SU-DHL-6 (cell line): ENCODE measurements around the gene ANKK1.

Experiments
- H2AFZ ChIP-seq: fragments of 200-600 bp; sonication (generic); 2 replicates; pipeline ENCODE4 v1.6.1; 2014; ENCODE audit warnings: low read depth, mild to moderate bottlenecking, moderate library complexity, mixed read lengths, antibody characterized with exemption, low read length; ENCODE audit not compliant: severe bottlenecking
- H3F3A ChIP-seq: fragments of 200-600 bp; shearing (Covaris generic); 2 replicates; pipeline ENCODE4 v1.6.0; 2016; ENCODE audit warnings: antibody characterized with exemption, mild to moderate bottlenecking; ENCODE audit not compliant: insufficient read depth
- H3K27ac ChIP-seq: fragments of 200-600 bp; sonication (generic); 2 replicates; pipeline ENCODE4 v1.5.1; 2016; ENCODE audit warnings: low read depth, mild to moderate bottlenecking, low read length, moderate library complexity, mixed read lengths
- H3K27me3 ChIP-seq: fragments of 200-600 bp; sonication (generic), shearing (Covaris generic); 2 replicates; pipeline ENCODE4 v1.6.0; 2014; ENCODE audit warnings: mild to moderate bottlenecking, low read length
- H3K36me3 ChIP-seq: fragments of 200-600 bp; sonication (generic); 2 replicates; pipeline ENCODE4 v1.6.1; 2014; ENCODE audit warnings: mild to moderate bottlenecking, low read length, mixed read lengths
- H3K4me2 ChIP-seq: fragments of 300-600, 200-600 bp; shearing (Covaris generic), sonication (generic); 2 replicates; pipeline ENCODE4 v1.6.0; 2014; ENCODE audit warnings: low read length, low read depth, mild to moderate bottlenecking; ENCODE audit not compliant: poor library complexity, severe bottlenecking
- H3K4me3 ChIP-seq: fragments of 200-600 bp; sonication (generic); 2 replicates; pipeline ENCODE4 v1.5.1; 2014; ENCODE audit warnings: antibody characterized with exemption, low read length, mild to moderate bottlenecking, mixed read lengths; ENCODE audit not compliant: insufficient read depth, poor library complexity, severe bottlenecking
- H3K79me2 ChIP-seq: fragments of 200-600 bp; sonication (generic); 2 replicates; pipeline ENCODE4 v1.6.1; 2014; ENCODE audit warnings: mild to moderate bottlenecking, low read length, moderate library complexity; ENCODE audit not compliant: insufficient read depth
- H3K9ac ChIP-seq: fragments of 200-600 bp; sonication (generic); 2 replicates; pipeline ENCODE4 v1.7.0; 2014; ENCODE audit warnings: mild to moderate bottlenecking, low read length
- H3K9me2 ChIP-seq: fragments of 200-600 bp; sonication (generic); replicated peaks from 2 replicates; pipeline ENCODE4 v1.6.1; 2014; ENCODE audit warnings: low read length; ENCODE audit not compliant: insufficient read depth
- H3K9me3 ChIP-seq: fragments of 200-600 bp; sonication (generic); 2 replicates; pipeline ENCODE4 v1.6.1; 2014; ENCODE audit warnings: low read length, mixed read lengths; ENCODE audit not compliant: insufficient read depth
- H4K20me1 ChIP-seq: fragments of 200-600 bp; sonication (generic); 2 replicates; pipeline ENCODE4 v1.6.1; 2014; ENCODE audit warnings: low read depth, mild to moderate bottlenecking, antibody characterized with exemption, low read length, moderate library complexity, mixed read lengths
- CTCF ChIP-seq: fragments of 200-600 bp; sonication (generic); IDR thresholded peaks from one replicate; pipeline ENCODE4 v1.5.1; 2017; ENCODE audit warnings: antibody characterized with exemption, mild to moderate bottlenecking, low read length, moderate library complexity; ENCODE audit not compliant: insufficient read depth, poor library complexity, severe bottlenecking
- EZH2phosphoT487 ChIP-seq: fragments of 200-600 bp; sonication (generic), shearing (Covaris generic); conservative IDR thresholded peaks from 2 replicates; pipeline ENCODE4 v1.6.1; 2018; ENCODE audit warnings: mild to moderate bottlenecking, antibody characterized with exemption, low read length, moderate library complexity, mixed read lengths

The ANKK1 gene

GRCh38 chr11:113435190-113435968 lies 47.8 kb downstream of the ANKK1 start:
- Histone ChIP-seq H3K4me2 (no peak overlapping the region), H3K9me3 (no peaks in the 10 kb centered on the region), H3K4me3 (no peak overlapping the region), H4K20me1 (no peaks in the 10 kb centered on the region), H3K79me2 (no peaks in the 10 kb centered on the region), H3K36me3 (no peaks in the 10 kb centered on the region), H3F3A (no peaks in the 10 kb centered on the region), H3K9ac (no peak overlapping the region), H3K27ac (no peak overlapping the region), H3K27me3 (no peaks in the 10 kb centered on the region), H2AFZ (no peak overlapping the region), H3K9me2 (no peaks in the 10 kb centered on the region)
- no peak for TF ChIP-seq EZH2phosphoT487
- TF ChIP-seq CTCF, result no peak

GRCh38 chr11:113436672-113437252 lies 49.2 kb downstream of the ANKK1 start:
- Histone ChIP-seq H3K4me2 (no peak overlapping the region), H3F3A (no peaks in the 10 kb centered on the region), H3K36me3 (no peaks in the 10 kb centered on the region), H3K4me3 (no peak overlapping the region), H3K79me2 (no peaks in the 10 kb centered on the region), H3K9me2 (no peaks in the 10 kb centered on the region), H3K27me3 (no peaks in the 10 kb centered on the region), H3K27ac (no peak overlapping the region), H4K20me1 (no peaks in the 10 kb centered on the region), H3K9me3 (no peaks in the 10 kb centered on the region), H2AFZ (no peak overlapping the region), H3K9ac (no peak overlapping the region)
- TF ChIP-seq EZH2phosphoT487 (no peak), CTCF (no peak)

- Histone ChIP-seq H3K4me3 (no peak overlapping the region), H3K9me3 (no peaks in the 10 kb centered on the region)
Observed at GRCh38 chr11:113440816-113441215, 53.2 kb downstream of the ANKK1 start.

More at GRCh38 chr11:113440816-113441215, 53.2 kb downstream of the ANKK1 start:
- H4K20me1 ChIP-seq, result no peaks in the 10 kb centered on the region
- no peak overlapping the region for H3K9ac ChIP-seq
- H3K9me2 ChIP-seq, result no peaks in the 10 kb centered on the region
- H3K79me2 ChIP-seq, result no peaks in the 10 kb centered on the region
- H3K27ac ChIP-seq, result no peak overlapping the region
- TF ChIP-seq EZH2phosphoT487, result no peak
- no peak for TF ChIP-seq CTCF
- H2AFZ ChIP-seq, result no peak overlapping the region
- H3K36me3 ChIP-seq, result no peaks in the 10 kb centered on the region
- no peaks in the 10 kb centered on the region for H3F3A ChIP-seq
- H3K4me2 ChIP-seq, result no peak overlapping the region
- H3K27me3 ChIP-seq, result no peaks in the 10 kb centered on the region
